NAMALWA (cell line): Measurements from ENCODE around the gene CPSF6.
A peak's percentile ranks its signal among the peaks of the same experiment; 100 is the strongest.
"Not testable (repeated sequence)": the region's sequence is repeated elsewhere in the genome, so short reads cannot be mapped to it uniquely, and the experiment has no call there.

Experiments used
- DNase-seq: peaks from one replicate; pipeline ENCODE4 v3.0.0-alpha.2; 2015; ENCODE audit warnings: low spot score

CPSF6 gene

DNA sequence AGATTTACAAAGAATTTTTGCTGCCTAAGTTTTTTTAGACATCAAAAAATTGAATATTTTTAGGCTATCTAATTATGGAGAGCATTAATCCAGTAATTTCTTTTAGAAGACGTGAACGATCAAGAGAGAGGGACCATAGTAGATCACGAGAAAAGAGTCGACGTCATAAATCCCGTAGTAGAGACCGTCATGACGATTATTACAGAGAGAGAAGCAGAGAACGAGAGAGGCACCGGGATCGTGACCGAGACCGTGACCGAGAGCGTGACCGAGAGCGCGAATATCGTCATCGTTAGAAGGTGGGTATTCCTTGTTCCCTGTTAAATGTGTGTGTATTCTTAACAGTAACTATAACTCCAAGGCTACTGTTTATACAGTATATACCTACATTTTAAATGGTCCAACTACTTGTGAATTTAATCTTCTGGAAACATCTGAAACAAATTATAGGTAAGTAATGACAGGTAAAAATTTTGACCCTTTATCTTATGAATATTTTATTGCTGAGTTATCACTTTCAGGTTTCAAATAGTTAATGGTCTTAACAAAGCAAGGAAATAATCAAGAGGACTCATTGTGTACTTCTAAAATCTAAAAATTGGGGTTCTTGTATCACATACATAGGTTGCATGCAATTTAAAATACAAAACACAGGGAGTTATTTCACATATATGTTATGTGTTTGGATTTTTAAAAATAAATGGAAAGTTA is 23.1 kb downstream of the CPSF6 start:
- DNase-seq: no peak

DNA sequence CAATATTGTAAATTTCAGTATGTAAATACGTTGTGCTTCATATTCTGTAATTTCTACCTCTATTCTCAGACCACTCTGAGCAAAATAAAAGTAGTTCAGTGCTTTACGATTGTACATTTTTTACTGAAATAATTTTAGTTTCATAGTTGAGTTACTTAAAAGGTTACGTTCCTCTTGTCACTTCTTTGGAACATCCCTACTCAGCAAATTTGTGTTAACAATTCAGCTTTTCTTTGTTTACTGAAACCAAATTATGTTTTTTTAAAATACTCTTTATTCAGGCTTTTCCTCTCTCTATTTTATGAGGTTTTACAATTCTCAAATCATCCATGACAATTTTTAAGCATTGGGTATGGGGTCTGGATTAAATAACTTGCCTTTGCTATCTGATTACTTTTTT is 25.8 kb downstream of the CPSF6 start:
- no peak for DNase-seq

DNA sequence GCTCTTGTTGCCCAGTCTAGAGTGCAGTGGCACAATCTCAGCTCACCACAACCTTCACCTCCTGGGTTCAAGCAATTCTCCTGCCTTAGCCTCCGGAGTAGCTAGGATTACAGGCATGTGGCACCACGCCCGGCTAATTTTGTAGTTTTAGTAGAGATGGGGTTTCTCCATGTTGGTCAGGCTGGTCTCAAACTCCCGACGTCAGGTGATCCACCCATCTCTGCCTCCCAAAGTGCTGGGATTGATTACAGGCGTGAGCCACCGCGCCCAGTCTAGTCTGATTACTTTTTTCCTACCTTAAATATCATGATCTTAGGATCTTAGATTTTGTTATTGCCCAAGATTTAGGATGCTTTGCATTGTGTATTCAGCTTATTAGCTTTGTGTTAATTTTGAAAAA is 26.3 kb downstream of the CPSF6 start:
- DNase-seq: not testable (repeated sequence)

DNA sequence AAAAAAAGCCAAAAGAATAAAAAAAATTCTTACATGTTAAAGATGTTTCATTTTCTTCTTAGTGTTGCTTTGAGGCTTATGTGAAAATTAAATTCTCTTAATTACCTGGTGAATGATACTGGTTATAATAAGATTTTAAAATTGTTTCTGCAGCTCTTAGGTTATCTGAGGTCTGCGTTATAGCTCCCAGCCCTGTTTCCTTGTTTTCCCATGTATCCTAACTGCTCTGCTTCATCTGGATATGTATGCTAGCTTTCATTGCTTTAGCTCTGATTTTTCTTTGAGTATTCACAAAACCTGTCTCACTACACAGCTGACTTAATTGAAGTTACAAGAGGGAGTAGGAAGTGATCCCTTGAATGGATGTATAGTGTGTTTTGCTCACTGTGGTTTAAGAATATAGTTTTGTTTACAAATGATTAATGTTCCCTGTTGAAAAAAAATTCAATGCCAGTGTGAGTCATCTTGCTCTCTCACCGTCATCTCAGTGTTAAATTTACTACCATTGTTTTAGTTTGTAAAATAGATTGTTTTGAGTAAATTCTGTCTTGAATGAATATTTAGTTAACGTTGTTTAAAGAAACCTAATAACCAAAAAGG is 26.8 kb downstream of the CPSF6 start:
- DNase-seq: no peak

DNA sequence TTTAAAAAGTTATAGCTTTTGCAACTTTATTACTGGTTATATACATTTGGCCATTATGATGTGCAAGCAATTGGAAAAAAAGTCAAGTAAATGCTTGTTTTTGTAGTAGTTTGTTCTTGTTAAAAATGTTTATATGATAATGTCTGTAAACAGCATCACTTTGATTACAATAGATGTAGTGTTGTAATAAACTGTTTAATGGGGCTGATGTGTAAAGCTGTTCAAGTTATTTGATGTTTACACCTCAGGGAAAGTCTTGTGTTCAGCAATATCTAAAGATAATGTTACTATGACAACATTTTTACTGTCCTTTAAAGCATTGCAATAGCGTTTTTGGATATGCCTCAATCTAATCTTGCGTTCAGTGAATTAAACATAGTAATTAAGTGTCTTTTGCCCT is 30.4 kb downstream of the CPSF6 start:
- DNase-seq: no peak

DNA sequence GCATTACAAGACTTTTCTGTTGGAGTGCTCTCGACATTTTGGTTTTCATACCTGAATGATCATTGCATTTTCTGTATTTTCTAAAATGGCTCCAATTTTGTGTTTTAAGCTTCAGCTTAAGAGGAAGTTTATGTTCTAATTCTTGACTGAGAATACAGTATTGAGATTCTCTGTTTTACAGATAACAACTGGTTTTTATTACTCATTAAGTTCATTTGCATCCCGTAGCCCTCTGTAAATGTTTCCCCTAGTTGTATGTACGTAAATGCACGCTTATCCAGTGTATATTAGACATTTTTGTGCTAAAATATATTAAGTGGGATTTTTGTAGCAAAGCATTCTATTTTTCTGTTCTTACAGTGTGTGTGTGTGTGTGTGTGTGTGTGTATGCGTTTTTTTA is 33.1 kb downstream of the CPSF6 start:
- no peak for DNase-seq

DNA sequence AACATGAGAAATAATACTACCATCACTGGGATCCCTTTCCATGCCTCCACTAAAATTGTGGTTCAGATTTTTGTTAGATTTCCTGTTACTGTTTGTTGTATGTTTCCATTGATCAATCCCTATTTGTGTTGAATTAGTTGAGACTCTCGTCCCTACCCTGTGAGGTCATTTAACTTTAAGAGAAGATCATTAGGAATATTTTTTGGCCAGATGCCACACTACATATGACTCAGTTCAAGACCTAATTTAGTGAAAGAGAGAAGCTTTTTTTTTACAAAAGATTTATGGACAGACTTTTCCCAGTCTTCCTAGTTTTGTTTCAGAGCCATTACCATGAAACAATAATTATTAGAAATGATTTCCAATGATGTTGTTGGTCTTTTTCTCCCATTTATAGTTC is 35.5 kb downstream of the CPSF6 start:
- no peak for DNase-seq

DNA sequence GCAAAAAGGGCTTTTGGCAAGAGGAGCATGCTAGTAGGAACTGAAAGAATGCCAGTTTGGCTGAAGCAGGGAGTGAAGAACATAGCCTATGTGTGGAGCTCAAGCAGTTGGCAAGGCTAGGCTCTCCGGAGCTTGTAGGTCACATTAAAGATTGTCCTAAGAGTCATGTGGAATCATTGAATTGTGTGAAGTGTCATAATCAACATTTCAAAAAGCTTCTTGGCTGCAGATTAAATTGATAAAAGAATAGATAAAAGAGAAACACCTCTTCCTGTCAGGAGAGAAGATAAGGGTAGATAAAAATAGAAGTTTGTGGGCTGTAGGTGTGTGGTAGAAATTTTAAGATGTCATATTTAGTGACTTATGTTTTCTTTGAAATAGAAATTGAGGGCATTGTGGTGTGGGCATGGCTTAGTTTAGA is 36.1 kb downstream of the CPSF6 start:
- no peak for DNase-seq

DNA sequence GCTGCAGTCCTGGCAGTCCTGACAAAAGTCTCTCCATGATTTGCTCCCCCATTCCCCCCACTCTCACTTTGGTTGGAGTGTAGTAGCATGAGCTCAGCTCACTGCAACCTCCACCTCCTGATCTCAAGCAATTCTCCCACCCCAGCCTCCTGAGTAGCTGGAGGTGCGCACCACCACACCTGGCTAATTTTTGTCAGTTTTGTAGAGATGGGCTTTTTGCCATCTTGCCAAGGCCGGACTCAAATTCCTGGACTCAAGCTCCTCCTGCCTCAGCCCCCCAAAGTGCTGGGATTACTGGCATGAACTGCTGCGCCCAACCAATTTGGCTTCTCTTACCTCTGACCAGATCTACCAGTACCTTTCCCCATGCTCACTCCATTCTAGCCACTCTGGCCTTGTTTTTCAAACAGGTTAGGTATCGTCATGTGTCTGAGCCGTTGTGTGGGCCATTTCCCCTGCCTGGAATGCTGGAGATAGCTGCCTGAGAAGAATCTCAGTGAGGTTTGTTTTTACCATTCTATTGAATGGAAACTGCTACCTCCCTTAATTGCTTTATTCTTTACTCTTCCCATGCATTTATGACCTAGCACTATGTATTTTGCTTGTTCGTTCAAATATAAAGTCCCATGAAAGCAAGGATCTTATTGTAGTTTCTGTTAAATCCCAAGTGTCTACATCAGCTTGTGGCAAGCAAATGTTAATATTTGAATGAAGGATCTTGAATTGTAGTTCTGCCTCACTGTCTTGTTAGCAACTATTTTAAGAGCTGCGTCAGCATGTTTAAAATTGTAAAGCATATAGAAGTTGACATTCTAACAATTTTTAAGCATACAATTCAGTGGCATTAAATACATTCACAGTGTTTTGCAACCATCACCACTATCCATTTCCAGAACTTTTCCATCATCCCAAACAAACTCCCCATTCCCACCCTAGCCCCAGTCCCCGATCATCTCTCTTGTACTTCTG is 39.7 kb downstream of the CPSF6 start:
- DNase-seq: no peak

DNA sequence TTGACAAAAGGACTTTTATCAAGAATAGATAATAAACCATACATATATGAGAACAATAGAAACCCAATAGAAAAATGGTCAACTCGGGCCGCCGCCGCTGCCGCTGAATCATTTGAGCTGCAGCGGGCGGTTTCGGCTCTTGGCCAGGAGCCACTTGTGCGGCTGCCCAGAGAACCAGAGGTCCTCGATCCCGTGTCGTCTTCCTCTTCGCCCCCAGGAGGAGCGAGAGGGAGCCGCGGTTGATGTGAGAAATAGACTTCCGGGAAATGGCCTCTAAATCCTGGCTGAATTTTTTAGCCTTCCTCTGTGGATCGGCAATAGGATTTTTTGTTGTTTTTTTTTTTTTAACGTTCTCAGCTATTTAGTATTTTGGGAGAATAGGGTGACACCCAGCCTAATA is 44.8 kb downstream of the CPSF6 start:
- no peak for DNase-seq

DNA sequence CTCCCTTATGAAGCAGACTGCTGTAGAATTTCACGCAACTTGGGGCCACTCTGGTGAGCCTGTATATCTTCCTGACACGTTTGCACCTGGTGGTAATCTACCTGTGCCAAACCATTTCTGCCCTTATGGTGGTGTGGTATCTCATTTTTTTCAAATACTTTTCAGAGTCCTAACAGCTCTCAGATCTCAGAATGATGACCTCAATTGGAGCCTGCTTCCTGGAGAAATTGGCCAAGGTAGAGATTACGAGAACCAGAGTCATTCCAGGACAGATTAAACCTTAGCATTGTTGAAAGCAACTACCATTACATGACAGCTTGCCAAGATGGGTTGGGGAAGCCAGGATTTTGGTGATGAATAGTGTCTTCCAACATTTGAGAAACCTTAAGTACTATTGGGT is 48.2 kb downstream of the CPSF6 start:
- no peak for DNase-seq

DNA sequence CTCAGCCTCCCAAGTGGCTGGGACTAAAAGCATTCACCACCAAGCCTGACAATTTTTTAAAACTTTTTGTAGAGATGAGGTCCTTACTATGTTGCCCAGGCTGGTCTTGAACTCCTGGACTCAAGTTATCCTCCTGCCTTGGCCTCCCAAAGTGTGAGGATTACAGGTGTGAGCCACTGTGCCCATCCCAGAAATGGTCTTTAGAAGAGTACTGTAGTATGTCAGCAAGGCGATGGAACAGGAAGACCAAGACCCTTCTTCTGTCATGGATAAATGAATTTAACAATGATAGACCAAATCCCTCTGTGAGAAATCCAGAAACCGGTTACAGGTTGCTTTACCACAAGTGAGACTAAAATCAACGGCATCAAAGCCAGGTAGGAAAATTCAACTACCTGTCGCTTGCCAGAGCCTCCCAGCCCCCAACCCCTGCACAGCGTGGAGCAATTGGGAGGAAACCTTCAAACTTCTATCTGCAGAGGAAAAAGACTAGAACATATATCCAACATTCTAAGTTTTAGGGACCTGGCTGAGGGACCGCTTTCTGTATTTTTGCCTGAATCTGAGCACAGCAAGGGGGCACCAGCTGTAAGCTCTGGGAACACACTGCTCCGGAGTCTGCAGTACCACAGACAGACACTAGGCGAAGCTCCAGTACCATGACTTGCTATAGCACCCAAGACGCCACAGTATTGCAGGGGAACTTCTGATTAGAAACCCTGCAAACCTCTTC is 51.3 kb downstream of the CPSF6 start:
- DNase-seq: peak; percentile 91

DNA sequence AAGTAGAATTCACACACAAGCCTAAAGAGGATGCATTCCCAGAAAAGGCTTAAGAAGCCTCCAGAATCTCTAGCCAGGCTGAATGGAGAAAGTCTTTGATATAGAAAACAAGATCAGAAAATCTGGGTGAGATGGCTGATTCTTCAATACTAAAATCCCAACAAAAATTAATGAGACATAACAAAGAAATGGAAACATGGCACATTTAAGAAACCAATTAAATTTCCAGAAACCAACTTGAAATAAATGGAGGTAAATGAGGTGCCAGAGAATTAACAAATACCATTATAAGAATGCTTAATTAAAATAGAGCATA is 51.9 kb downstream of the CPSF6 start:
- DNase-seq: no peak

DNA sequence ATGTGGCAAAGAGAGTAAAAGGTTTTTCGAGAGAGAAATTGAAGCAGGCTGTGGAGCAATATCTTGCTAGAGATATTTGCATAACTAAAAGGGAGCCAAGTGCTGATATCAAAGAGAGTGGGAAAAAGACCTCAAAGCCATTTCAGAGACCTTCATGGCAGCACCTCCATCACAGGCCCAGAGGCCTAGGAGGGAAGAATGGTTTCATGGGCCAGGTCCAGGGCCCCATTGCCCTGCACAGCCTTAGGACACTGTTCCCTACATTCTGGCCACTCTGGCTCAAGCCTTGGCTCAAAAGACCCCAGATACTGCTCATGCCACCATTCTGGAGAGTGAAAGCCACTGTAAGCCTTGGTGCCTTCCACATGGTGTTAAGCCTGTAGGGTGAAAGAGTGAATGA is 58.8 kb downstream of the CPSF6 start:
- no peak for DNase-seq

DNA sequence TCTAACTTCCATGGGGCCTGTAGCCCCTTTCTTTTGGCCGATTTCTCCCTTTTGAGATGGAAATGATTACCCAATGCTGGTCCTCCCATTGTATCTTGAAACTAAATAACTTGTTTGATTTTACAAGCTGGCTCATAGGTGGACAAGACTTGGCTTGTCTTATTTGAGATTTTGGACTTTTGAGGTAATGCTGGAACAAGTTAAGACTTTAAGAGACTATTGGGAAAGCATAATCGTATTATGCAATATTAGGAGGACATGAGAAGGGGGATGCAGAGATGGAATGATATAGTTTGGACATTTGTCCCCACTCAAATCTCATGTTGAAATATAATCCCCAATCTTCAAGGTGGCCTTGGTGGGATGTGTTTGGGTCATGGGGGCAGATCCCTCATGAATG is 59.6 kb downstream of the CPSF6 start:
- DNase-seq: no peak

DNA sequence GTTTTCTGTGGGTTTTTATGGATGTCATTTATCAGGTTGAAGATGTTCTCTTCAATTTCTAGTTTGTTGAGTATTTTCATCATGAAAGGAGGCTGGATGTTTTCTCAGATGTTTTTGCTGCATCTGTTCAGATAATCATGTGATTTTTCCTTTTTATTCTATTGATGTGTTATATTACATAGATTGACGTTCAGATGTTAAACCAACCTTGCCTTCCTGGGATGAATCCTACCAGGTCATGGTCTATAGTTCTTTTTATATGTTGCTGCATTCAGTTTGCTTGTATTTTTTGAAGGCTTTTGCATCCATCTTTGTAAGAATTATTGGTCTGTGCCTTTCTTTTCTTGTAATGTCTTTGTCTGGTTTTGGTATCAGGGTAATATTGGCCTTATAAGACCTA is 64.9 kb downstream of the CPSF6 start:
- DNase-seq: no peak

DNA sequence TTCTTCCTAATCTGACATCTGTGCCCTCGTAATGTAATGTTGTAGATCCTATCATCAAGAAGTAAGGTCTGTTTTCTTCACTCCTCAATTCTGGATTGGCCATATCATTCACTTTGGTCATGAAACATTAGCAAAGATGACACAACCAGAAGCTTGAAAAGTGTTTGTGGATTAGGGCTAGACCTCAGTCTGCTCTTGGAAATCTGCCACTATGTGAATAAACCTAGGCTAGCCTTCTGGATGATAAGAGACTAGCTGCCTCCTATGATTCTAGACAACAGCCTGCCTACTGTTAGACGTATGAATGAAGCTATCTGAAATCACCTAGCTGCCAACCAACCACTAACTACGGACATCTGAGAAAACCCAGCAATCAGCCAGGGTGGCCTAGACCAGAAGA is 70.1 kb downstream of the CPSF6 start:
- no peak for DNase-seq

DNA sequence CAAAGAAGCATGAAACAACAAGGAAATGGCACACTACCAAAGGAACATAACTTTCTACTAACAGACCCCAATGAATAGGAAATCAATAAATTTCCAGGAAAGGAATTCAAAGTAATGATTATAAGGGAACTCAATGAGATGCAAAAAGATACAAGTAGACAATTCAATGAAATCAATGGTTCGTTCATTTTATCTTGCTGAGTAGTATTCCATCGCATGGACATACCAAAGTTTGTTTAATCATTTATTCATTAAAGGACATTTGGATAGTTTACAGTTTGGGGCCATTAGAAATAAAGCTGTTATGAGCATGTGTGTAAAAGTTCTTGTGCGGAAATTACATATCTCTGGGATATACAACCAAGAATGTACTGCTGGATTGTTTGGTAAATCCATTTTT is 73.8 kb downstream of the CPSF6 start:
- no peak for DNase-seq

DNA sequence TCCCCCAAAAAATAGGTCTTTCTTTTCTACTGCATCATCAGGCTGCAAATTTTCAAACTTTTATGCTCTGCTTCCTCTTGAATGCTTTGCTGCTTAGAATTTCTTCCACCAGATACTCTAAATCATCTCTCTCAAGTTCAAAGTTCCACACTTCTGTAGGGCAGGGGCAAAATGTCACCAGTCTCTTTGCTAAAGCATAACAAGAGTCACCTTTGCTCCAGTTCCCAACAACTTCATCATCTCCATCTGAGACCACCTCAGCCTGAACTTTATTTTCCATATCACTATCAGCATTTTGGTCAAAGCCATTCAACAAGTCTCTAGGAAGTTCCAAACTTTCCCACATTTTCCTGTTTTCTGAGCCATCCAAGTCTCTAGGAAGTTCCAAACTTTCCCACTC is 77.4 kb downstream of the CPSF6 start:
- not testable (repeated sequence) for DNase-seq

DNA sequence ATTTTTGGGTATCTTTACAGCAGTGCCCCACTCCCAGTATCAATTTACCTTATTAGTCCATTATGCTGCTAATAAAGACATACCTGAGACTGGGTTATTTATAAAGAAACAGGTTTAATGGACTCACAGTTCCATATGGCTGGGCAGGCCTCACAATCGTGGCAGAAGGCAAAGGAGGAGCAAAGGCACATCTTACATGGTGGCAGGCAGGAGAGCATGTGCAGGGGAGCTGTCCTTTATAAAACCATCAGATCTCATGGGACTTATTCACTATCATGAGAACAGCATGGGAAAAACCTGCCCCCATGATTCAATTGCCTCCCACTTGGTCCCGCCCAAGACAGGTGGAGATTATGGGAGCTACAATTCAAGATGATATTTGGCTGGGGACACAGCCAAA is 77.9 kb downstream of the CPSF6 start:
- DNase-seq: not testable (repeated sequence)

DNA sequence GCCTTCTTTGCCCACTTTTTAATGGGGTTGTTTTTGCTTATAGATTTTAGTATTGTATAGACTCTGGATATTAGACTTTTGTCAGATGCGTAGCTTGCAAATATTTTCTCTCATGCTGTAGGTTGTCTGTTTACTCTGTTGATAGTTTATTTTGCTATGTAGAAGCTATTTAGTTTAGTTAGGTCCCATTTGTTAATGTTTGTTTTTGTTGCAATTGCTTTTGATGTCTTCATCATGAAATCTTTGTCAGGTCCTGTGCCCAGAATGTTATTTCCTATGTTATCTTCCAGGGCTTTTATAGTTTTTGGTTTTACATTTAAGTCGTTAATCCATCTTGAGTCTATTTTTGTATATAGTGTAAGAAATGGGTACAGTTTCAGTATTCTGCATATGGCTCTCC is 78.9 kb downstream of the CPSF6 start:
- DNase-seq: no peak

DNA sequence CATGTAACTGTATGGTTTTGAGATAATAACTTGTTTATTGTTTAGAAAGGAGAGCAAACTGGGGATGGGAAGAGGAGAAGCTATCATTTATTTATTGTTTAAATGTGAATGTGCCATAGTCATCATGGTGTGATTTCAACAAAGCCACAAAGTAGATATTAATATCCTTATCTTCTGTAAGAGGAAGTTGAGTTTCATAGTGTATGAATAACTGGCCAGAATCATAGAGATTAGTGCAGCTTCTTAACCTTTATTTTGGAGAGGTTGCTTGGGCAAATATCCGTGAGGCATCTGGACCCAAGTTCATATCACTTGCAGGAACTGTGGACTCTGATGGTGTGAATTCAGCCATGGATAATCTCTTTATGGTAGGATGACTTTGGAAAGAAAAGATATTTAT is 82.0 kb downstream of the CPSF6 start:
- peak; percentile 15 for DNase-seq
